Measurements from ENCODE around the gene KCNC3. TPM values are rescaled to one million over a fixed set of nuclear protein-coding genes. Genes with fewer than 3 reads are reported as not detected.

Gene KCNC3
- total RNA-seq, 1 donor from 2014 or later, result not detected

DNA sequence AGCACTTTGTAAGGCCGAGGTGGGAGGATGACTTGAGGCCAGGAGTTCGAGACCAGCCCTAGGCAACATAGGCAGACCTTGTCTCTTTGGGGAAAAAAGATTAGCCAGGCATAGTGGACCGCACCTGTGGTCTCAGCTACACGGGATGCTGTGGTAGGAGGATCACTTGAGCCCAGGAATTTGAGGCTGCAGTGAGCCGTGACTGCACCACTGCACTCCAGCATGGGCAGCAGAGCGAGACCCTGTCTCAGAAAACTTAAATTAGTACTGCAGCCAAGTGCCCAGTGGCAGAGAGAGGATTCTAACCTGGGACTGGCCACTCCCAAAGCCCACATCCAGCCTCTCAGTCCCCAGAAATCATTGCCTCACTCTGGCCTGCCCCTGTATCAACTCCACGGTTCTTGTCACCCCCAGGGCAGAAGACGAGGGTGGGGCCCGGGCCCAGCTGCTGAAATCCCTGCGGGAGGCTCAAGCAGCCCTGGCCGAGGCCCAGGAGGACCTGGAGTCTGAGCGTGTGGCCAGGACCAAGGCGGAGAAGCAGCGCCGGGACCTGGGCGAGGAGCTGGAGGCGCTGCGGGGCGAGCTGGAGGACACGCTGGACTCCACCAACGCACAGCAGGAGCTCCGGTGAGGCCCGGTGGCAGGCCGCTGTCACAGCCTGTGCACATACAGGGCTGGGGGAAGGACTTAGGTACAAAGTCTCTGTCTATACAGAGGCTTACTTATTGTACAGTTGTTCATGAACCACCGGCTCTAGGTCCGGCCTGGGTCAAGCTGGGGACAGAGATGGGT, 53.4 kb downstream of the KCNC3 start:
- peak; percentile 23 for FAIRE-seq
- Histone ChIP-seq H3K27me3 (ENCODE audit: control insufficient read depth, insufficient read depth, low read length) (no peaks in the 10 kb centered on the region), H3K36me3 (ENCODE audit: control insufficient read depth, insufficient read depth, low read length) (no peaks in the 10 kb centered on the region), H3K4me3 (ENCODE audit: low read depth, low read length) (no peak overlapping the region)
- no peak for DNase-seq (ENCODE audit: low read depth)
- TF ChIP-seq CTCF (IDR thresholded peaks at IDR 0.05; ENCODE audit: insufficient read depth, low read length, severe bottlenecking), result no peak

GRCh38 chr19:50273821-50274220, 55.4 kb downstream of the KCNC3 start:
- H3K27me3 ChIP-seq (ENCODE audit: control insufficient read depth, insufficient read depth, low read length), result no peaks in the 10 kb centered on the region
- H3K36me3 ChIP-seq (ENCODE audit: control insufficient read depth, insufficient read depth, low read length), result no peaks in the 10 kb centered on the region
- no peak for DNase-seq (ENCODE audit: low read depth)
- no peak for FAIRE-seq
- TF ChIP-seq CTCF (IDR thresholded peaks at IDR 0.05; ENCODE audit: insufficient read depth, low read length, severe bottlenecking), result no peak
- no peak overlapping the region for H3K4me3 ChIP-seq (ENCODE audit: low read depth, low read length)

- no peaks in the 10 kb centered on the region for H3K36me3 ChIP-seq (ENCODE audit: control insufficient read depth, insufficient read depth, low read length)
- FAIRE-seq (no peak), DNase-seq (ENCODE audit: low read depth) (no peak)
- H3K4me3 ChIP-seq (ENCODE audit: low read depth, low read length), result no peak overlapping the region
- H3K27me3 ChIP-seq (ENCODE audit: control insufficient read depth, insufficient read depth, low read length), result no peaks in the 10 kb centered on the region
- TF ChIP-seq CTCF (IDR thresholded peaks at IDR 0.05; ENCODE audit: insufficient read depth, low read length, severe bottlenecking), result no peak
Measured at GRCh38 chr19:50272263-50272897, 56.8 kb downstream of the KCNC3 start.

GRCh38 chr19:50269653-50270052, 59.5 kb downstream of the KCNC3 start:
- no peaks in the 10 kb centered on the region for H3K36me3 ChIP-seq (ENCODE audit: control insufficient read depth, insufficient read depth, low read length)
- H3K4me3 ChIP-seq (ENCODE audit: low read depth, low read length), result no peak overlapping the region
- DNase-seq (ENCODE audit: low read depth) (no peak), FAIRE-seq (no peak)
- no peaks in the 10 kb centered on the region for H3K27me3 ChIP-seq (ENCODE audit: control insufficient read depth, insufficient read depth, low read length)
- no peak for TF ChIP-seq CTCF (IDR thresholded peaks at IDR 0.05; ENCODE audit: insufficient read depth, low read length, severe bottlenecking)

DNA sequence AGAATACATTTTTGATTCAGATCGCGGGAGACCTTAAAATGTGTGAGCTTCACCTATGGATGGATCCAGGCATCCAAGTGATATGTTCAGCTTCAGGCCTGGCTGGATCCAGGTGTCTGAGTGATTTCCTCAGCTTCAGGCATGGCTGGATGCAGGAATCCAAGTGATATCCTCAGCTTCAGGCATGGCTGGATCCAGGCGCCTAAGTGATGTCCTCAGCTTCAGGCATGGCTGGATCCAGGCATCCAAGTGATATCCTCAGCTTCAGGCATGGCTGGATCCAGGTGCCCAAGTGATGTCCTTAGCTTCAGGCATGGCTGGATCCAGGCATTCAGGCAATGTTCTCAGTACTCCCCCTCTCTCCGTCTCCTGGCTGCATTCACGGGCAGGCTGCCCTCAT, 60.7 kb downstream of the KCNC3 start:
- DNase-seq (ENCODE audit: low read depth) (no peak), FAIRE-seq (peak; percentile 36)
- no peak for TF ChIP-seq CTCF (IDR thresholded peaks at IDR 0.05; ENCODE audit: insufficient read depth, low read length, severe bottlenecking)
- H3K4me3 ChIP-seq (ENCODE audit: low read depth, low read length), result no peak overlapping the region
- no peaks in the 10 kb centered on the region for H3K36me3 ChIP-seq (ENCODE audit: control insufficient read depth, insufficient read depth, low read length)
- H3K27me3 ChIP-seq (ENCODE audit: control insufficient read depth, insufficient read depth, low read length), result no peaks in the 10 kb centered on the region
